ENCODE results near the gene ITGAD. TPM values are rescaled to one million over a fixed set of nuclear protein-coding genes. Genes with fewer than 3 reads are reported as not detected.

Gene ITGAD
- total and polyA plus RNA-seq, 2 of the 4 experiments (the other 2 are of a cell fraction) = not detected

- Histone ChIP-seq H4K5ac (ENCODE audit: low read depth, low read length) (no peak overlapping the region), H2BK15ac (ENCODE audit: low read depth, low read length) (no peak overlapping the region), H4K91ac (ENCODE audit: insufficient read depth, low read depth, low read length) (no peak overlapping the region), H3K18ac (ENCODE audit: low read depth, low read length) (no peak overlapping the region), H3K4me2 (ENCODE audit: low read depth, low read length) (no peak overlapping the region), H4K20me1 (ENCODE audit: insufficient read depth, low read length) (no peaks in the 10 kb centered on the region), H2AFZ (replicated peaks; ENCODE audit: low read length, poor library complexity) (no peak overlapping the region), H2BK120ac (ENCODE audit: low read depth, low read length) (no peak overlapping the region), H3K27ac (ENCODE audit: insufficient read depth, low read length) (no peak overlapping the region), H3K14ac (replicated peaks; ENCODE audit: low read depth, low read length) (no peak overlapping the region), H3K9me1 (ENCODE audit: insufficient read depth, low read length) (0 out of 2 replicates have a peak, but pooled peaks cover 7% of the 10 kb centered on the region), H2BK20ac (ENCODE audit: low read depth, low read length) (no peak overlapping the region), H4K8ac (ENCODE audit: low read depth in 2 of 2, low read length in 2 of 2) (no peak overlapping the region), H2AK5ac (ENCODE audit: low read depth, low read length) (no peak overlapping the region), H3K9me3 (ENCODE audit: control insufficient read depth, insufficient read depth, low read length) (no peaks in the 10 kb centered on the region), H3K4ac (ENCODE audit: low read depth, low read length) (no peak overlapping the region), H3K56ac (ENCODE audit: extremely low read depth, insufficient read depth, low read length) (no peak overlapping the region), H3K4me1 (ENCODE audit: control insufficient read depth, insufficient read depth, low read length) (peaks cover 2% of the 10 kb centered on the region; the same call in 1 of the 2 replicates), H3K4me3 (ENCODE audit: insufficient read depth, low read depth, low read length) (no peak overlapping the region), H3K27me3 (ENCODE audit: control insufficient read depth, insufficient read depth, low read length) (no peaks in the 10 kb centered on the region), H3K9ac (ENCODE audit: low read depth, low read length) (no peak overlapping the region), H3K79me1 (ENCODE audit: low read depth in 1 of 2, low read length in 2 of 2) (peaks cover 6 to 15% of the 10 kb centered on the region in 2 experiments; a peak in 3 of 4 replicates), H2BK5ac (ENCODE audit: low read depth, low read length, poor library complexity, severe bottlenecking) (no peak overlapping the region), H2AK9ac (replicated peaks; ENCODE audit: low read depth, low read length, poor library complexity) (peak overlapping the region; percentile 65), H3K23ac (ENCODE audit: low read depth, low read length) (no peak overlapping the region), H3K36me3 (ENCODE audit: control insufficient read depth, insufficient read depth, low read length) (peaks cover 30% of the 10 kb centered on the region)
- ChIA-PET CTCF (no interaction called here), POLR2A (ENCODE audit: unreplicated experiment) (no interaction called here)
- in situ Hi-C loops (cut with MboI; ENCODE audit: low sequenced_read_pairs) = loop anchor here (10.0 to 25.0 kb wide), 2 partner anchors 391 to 396 kb away; partner anchors contain the start of genes ZNF267, ZNF646 and ZNF668
- no peak for DNase-seq
- WGBS, 2 experiments (ENCODE audit: extremely low coverage in 2 of 2, insufficient read length in 1 of 2) = 86% methylated on average over 1 of the region's 20 CpGs; no CpG with 5 or more reads in 1 of the 2 experiments
- intact Hi-C loops (cut with micrococcal nuclease) = no loop called here
- dilution Hi-C loops (cut with HindIII; ENCODE audit: low sequenced_read_pairs, unreplicated experiment) = no loop called here
- ATAC-seq (ENCODE audit: low read depth) = no peak
- no TSS peak for BruUV-seq (replicated peaks)
- TF ChIP-seq BHLHE40 (IDR thresholded peaks at IDR 0.05; ENCODE audit: low read depth, low read length) = no peak
- no peak for TF ChIP-seq CEBPB (IDR thresholded peaks at IDR 0.05; ENCODE audit: low read depth, low read length)
- no peak for TF ChIP-seq RCOR1 (IDR thresholded peaks at IDR 0.05; ENCODE audit: insufficient replicate concordance, low read length)
- no peak for TF ChIP-seq CHD1 (IDR thresholded peaks at IDR 0.05; ENCODE audit: low read depth, low read length)
- no peak for TF ChIP-seq USF2 (IDR thresholded peaks at IDR 0.05; ENCODE audit: low read depth, low read length)
- TF ChIP-seq ELK1 (IDR thresholded peaks at IDR 0.05; ENCODE audit: borderline replicate concordance, low read depth, low read length) = no peak
- no peak for TF ChIP-seq MAZ (IDR thresholded peaks at IDR 0.05; ENCODE audit: borderline replicate concordance, low read depth, low read length)
- no peak for TF ChIP-seq MXI1 (IDR thresholded peaks at IDR 0.05; ENCODE audit: borderline replicate concordance, low read depth, low read length)
- TF ChIP-seq POLR2A (IDR thresholded peaks at IDR 0.05; ENCODE audit: low read depth, low read length) = no peak
These were observed 72.7 kb downstream of the ITGAD start for GRCh38 chr16:31465788-31466370.
